ENCODE measurements around the gene IARS2.

- TF ChIP-seq CTCF (IDR thresholded peaks at IDR 0.05) (no peak), POLR2AphosphoS5 (IDR thresholded peaks at IDR 0.05; ENCODE audit: low read depth, low read length) (no peak), REST (IDR thresholded peaks at IDR 0.05; ENCODE audit: insufficient read depth in 1 of 2, low read depth in 2 of 2, low read length in 1 of 2) (no peak), SIN3A (IDR thresholded peaks at IDR 0.05; ENCODE audit: borderline replicate concordance, insufficient read depth, low read depth, low read length) (no peak)
Observed at GRCh38 chr1:220160027-220160426, 66.1 kb downstream of the IARS2 start.

All from Panc1 (cell line).